Hepatocyte (in vitro differentiated cells): ENCODE data around the gene GGA2.

Experiments used
- EZH2 ChIP-seq: fragments of 200-600 bp; sonication (generic); IDR thresholded peaks from 2 replicates; pipeline ENCODE4 v1.6.1; 2016; ENCODE audit warnings: antibody characterized with exemption, mild to moderate bottlenecking, borderline replicate concordance
- EZH2phosphoT487 ChIP-seq: fragments of 200-600 bp; sonication (generic); IDR thresholded peaks from one replicate; pipeline ENCODE4 v1.6.1; 2018; ENCODE audit warnings: antibody characterized with exemption, mild to moderate bottlenecking, low read depth, moderate library complexity; ENCODE audit not compliant: unreplicated experiment, severe bottlenecking
- TF ChIP-seq, protein P1 (sequence below): fragments of 200-600 bp; sonication (generic); IDR thresholded peaks from 2 replicates; pipeline ENCODE4 v1.5.1; 2016; ENCODE audit warnings: antibody characterized with exemption, mild to moderate bottlenecking; ENCODE audit not compliant: poor library complexity

DNA sequence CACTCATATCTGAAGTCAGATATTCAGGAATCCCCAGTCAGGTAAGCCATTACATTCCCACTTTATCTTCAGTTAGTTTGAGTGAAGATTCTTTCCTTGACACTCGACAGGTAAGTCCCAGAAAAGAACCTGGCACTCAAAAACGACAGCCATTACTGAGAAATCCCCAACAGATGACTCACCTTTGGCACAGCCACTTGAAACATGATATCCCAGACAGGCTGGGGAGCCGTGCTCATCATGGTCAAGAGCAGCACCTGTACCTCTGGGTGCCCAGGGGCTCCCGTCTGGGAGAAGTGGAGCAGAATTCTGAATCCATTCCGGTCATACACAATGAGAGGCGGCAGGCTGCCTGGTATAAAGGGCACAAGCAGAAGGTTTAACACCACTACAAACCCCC is 40.5 kb downstream of the GGA2 start:
- TF ChIP-seq, protein P1, sequence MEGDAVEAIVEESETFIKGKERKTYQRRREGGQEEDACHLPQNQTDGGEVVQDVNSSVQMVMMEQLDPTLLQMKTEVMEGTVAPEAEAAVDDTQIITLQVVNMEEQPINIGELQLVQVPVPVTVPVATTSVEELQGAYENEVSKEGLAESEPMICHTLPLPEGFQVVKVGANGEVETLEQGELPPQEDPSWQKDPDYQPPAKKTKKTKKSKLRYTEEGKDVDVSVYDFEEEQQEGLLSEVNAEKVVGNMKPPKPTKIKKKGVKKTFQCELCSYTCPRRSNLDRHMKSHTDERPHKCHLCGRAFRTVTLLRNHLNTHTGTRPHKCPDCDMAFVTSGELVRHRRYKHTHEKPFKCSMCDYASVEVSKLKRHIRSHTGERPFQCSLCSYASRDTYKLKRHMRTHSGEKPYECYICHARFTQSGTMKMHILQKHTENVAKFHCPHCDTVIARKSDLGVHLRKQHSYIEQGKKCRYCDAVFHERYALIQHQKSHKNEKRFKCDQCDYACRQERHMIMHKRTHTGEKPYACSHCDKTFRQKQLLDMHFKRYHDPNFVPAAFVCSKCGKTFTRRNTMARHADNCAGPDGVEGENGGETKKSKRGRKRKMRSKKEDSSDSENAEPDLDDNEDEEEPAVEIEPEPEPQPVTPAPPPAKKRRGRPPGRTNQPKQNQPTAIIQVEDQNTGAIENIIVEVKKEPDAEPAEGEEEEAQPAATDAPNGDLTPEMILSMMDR, result no peak
- TF ChIP-seq EZH2phosphoT487, result no peak
- TF ChIP-seq EZH2, result no peak
